ENCODE results near the gene GPRC5A. TPM values are rescaled to one million over a fixed set of nuclear protein-coding genes. Genes with fewer than 3 reads are reported as not detected.

Gene GPRC5A
- total and polyA plus RNA-seq, 2 of the 4 experiments (the other 2 are of a cell fraction), result 49.6 to 201 TPM

- H2BK20ac ChIP-seq (ENCODE audit: low read depth, low read length), result peak overlapping the region; percentile 73
- POLR2A ChIA-PET (ENCODE audit: unreplicated experiment), result no interaction called here
- DNase-seq (peak; percentile 68), ATAC-seq (ENCODE audit: low read depth) (peak; percentile 38)
- CTCF ChIA-PET, result interaction anchor here (0.7 to 1.3 kb wide), 6 partner anchors 9 to 696 kb away, joined by 3 to 7 read pairs (median 4); no protein-coding TSS in a partner anchor
- peak overlapping the region; percentile 86 for H3K56ac ChIP-seq (ENCODE audit: extremely low read depth, insufficient read depth, low read length)
- H2AK9ac ChIP-seq (replicated peaks; ENCODE audit: low read depth, low read length, poor library complexity), result peak overlapping the region; percentile 95
- 0% methylated on average over 1 of the region's 16 CpGs; no CpG with 5 or more reads in 1 of the 2 experiments for WGBS, 2 experiments (ENCODE audit: extremely low coverage in 2 of 2, insufficient read length in 1 of 2)
- no peaks in the 10 kb centered on the region for H3K9me3 ChIP-seq (ENCODE audit: control insufficient read depth, insufficient read depth, low read length)
- H2BK5ac ChIP-seq (ENCODE audit: low read depth, low read length, poor library complexity, severe bottlenecking), result peak overlapping the region; percentile 87
- intact Hi-C loops (cut with micrococcal nuclease), result loop anchor here (1.0 to 2.0 kb wide), 3 partner anchors 20 to 102 kb away; no protein-coding TSS in a partner anchor
- peak overlapping the region; percentile 72 for H3K4me3 ChIP-seq (ENCODE audit: insufficient read depth, low read depth, low read length)
- H2AFZ ChIP-seq (replicated peaks; ENCODE audit: low read length, poor library complexity), result peak overlapping the region; percentile 91
- dilution Hi-C loops (cut with HindIII; ENCODE audit: low sequenced_read_pairs, unreplicated experiment), result no loop called here
- peaks cover 9% of the 10 kb centered on the region for H3K4me1 ChIP-seq (ENCODE audit: control insufficient read depth, insufficient read depth, low read length)
- TSS peak; percentile 81 for BruUV-seq (replicated peaks)
- no peak; the same call in 1 of the 2 replicates for TF ChIP-seq MXI1 (IDR thresholded peaks at IDR 0.05; ENCODE audit: borderline replicate concordance, low read depth, low read length)
- TF ChIP-seq FOS (IDR thresholded peaks at IDR 0.05; ENCODE audit: low read depth, low read length), result no peak
- 0 out of 2 replicates have a peak, but pooled peaks have one; percentile 12 for TF ChIP-seq MAZ (IDR thresholded peaks at IDR 0.05; ENCODE audit: borderline replicate concordance, low read depth, low read length)
- peak; percentile 39 for TF ChIP-seq RAD21 (IDR thresholded peaks at IDR 0.05; ENCODE audit: low read length)
- no peak for TF ChIP-seq CHD1 (IDR thresholded peaks at IDR 0.05; ENCODE audit: low read depth, low read length)
- peak; percentile 21 for TF ChIP-seq SMC3 (IDR thresholded peaks at IDR 0.05; ENCODE audit: low read depth, low read length)
- no peak for TF ChIP-seq CEBPB (IDR thresholded peaks at IDR 0.05; ENCODE audit: low read depth, low read length)
- TF ChIP-seq POLR2A (IDR thresholded peaks at IDR 0.05; ENCODE audit: low read depth, low read length), result peak; percentile 37; the same call in 1 of the 2 replicates
- no peak; the same call in 1 of the 2 replicates for TF ChIP-seq NFE2L2 (IDR thresholded peaks at IDR 0.05; ENCODE audit: low read depth, low read length)
- TF ChIP-seq, protein P1, sequence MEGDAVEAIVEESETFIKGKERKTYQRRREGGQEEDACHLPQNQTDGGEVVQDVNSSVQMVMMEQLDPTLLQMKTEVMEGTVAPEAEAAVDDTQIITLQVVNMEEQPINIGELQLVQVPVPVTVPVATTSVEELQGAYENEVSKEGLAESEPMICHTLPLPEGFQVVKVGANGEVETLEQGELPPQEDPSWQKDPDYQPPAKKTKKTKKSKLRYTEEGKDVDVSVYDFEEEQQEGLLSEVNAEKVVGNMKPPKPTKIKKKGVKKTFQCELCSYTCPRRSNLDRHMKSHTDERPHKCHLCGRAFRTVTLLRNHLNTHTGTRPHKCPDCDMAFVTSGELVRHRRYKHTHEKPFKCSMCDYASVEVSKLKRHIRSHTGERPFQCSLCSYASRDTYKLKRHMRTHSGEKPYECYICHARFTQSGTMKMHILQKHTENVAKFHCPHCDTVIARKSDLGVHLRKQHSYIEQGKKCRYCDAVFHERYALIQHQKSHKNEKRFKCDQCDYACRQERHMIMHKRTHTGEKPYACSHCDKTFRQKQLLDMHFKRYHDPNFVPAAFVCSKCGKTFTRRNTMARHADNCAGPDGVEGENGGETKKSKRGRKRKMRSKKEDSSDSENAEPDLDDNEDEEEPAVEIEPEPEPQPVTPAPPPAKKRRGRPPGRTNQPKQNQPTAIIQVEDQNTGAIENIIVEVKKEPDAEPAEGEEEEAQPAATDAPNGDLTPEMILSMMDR (conservative IDR thresholded peaks at IDR 0.05; ENCODE audit: low read depth, low read length), result 0 out of 2 replicates have a peak, but pooled peaks have one; percentile 26
- peaks cover 5% of the 10 kb centered on the region; the same call in 1 of the 2 replicates for H4K20me1 ChIP-seq (ENCODE audit: insufficient read depth, low read length)
- H3K23ac ChIP-seq (ENCODE audit: low read depth, low read length), result peak overlapping the region; percentile 91
- peak overlapping the region; percentile 88 for H4K91ac ChIP-seq (ENCODE audit: insufficient read depth, low read depth, low read length)
- H3K9ac ChIP-seq (ENCODE audit: low read depth, low read length), result peak overlapping the region; percentile 68
- peaks cover 4% of the 10 kb centered on the region; the same call in 1 of the 2 replicates for H3K36me3 ChIP-seq (ENCODE audit: control insufficient read depth, insufficient read depth, low read length)
- peak overlapping the region; percentile 83 for H3K14ac ChIP-seq (replicated peaks; ENCODE audit: low read depth, low read length)
- in situ Hi-C loops (cut with MboI; ENCODE audit: low sequenced_read_pairs), result no loop called here
- peaks cover 14% of the 10 kb centered on the region for H3K9me1 ChIP-seq (ENCODE audit: insufficient read depth, low read length)
- H3K4me2 ChIP-seq (ENCODE audit: low read depth, low read length), result peak overlapping the region; percentile 80
- peak overlapping the region; percentile 72 for H4K5ac ChIP-seq (ENCODE audit: low read depth, low read length)
- H3K18ac ChIP-seq (ENCODE audit: low read depth, low read length), result peak overlapping the region; percentile 39
- peak overlapping the region; percentile 88 for H2BK120ac ChIP-seq (ENCODE audit: low read depth, low read length)
- peak overlapping the region; percentile 73 to 85 for H4K8ac ChIP-seq (ENCODE audit: low read depth in 2 of 2, low read length in 2 of 2)
- H2BK15ac ChIP-seq (ENCODE audit: low read depth, low read length), result peak overlapping the region; percentile 80; the same call in 2 of the 3 replicates
- peak overlapping the region; percentile 92 for H3K4ac ChIP-seq (ENCODE audit: low read depth, low read length)
- no peaks in the 10 kb centered on the region for H3K27me3 ChIP-seq (ENCODE audit: control insufficient read depth, insufficient read depth, low read length)
- peaks cover 11 to 38% of the 10 kb centered on the region in 2 experiments; a peak in 3 of 4 replicates for H3K79me1 ChIP-seq (ENCODE audit: low read depth in 1 of 2, low read length in 2 of 2)
- H2AK5ac ChIP-seq (ENCODE audit: low read depth, low read length), result peak overlapping the region; percentile 88
- peak overlapping the region; percentile 78 for H3K27ac ChIP-seq (ENCODE audit: insufficient read depth, low read length)
These were observed 751 bp upstream of the GPRC5A start for GRCh38 chr12:12890543-12891079.
